Raji (cell line): Measurements from ENCODE around the gene LAPTM5.

Source experiments
- POLR2A ChIP-seq: IDR thresholded peaks from 2 replicates; pipeline ENCODE4 v1.6.1; 2011; ENCODE audit warnings: low read depth, low read length, control low read depth; ENCODE audit not compliant: insufficient read depth

The LAPTM5 gene

GRCh38 chr1:30700528-30701257 lies 56.9 kb downstream of the LAPTM5 start:
- no peak for TF ChIP-seq POLR2A

GRCh38 chr1:30699762-30700161 lies 57.8 kb downstream of the LAPTM5 start:
- TF ChIP-seq POLR2A, result no peak

GRCh38 chr1:30698401-30698981 lies 59.1 kb downstream of the LAPTM5 start:
- no peak for TF ChIP-seq POLR2A

GRCh38 chr1:30697571-30698376 lies 59.8 kb downstream of the LAPTM5 start:
- no peak for TF ChIP-seq POLR2A

GRCh38 chr1:30696831-30697230 lies 60.7 kb downstream of the LAPTM5 start:
- TF ChIP-seq POLR2A, result no peak

GRCh38 chr1:30695439-30695841 lies 62.1 kb downstream of the LAPTM5 start:
- TF ChIP-seq POLR2A, result no peak

GRCh38 chr1:30694280-30695175 lies 63.0 kb downstream of the LAPTM5 start:
- TF ChIP-seq POLR2A, result no peak

GRCh38 chr1:30693822-30694221 lies 63.8 kb downstream of the LAPTM5 start:
- no peak for TF ChIP-seq POLR2A

GRCh38 chr1:30693366-30693765 lies 64.2 kb downstream of the LAPTM5 start:
- TF ChIP-seq POLR2A, result no peak

- no peak for TF ChIP-seq POLR2A
Observed at GRCh38 chr1:30692948-30693301, 64.6 kb downstream of the LAPTM5 start.

- no peak for TF ChIP-seq POLR2A
Observed at GRCh38 chr1:30692201-30692947, 65.2 kb downstream of the LAPTM5 start.

GRCh38 chr1:30691480-30691879 lies 66.1 kb downstream of the LAPTM5 start:
- TF ChIP-seq POLR2A, result no peak

- no peak for TF ChIP-seq POLR2A
Observed at GRCh38 chr1:30689901-30690645, 67.5 kb downstream of the LAPTM5 start.
